Left hindlimb (tissue), 1 donor: ENCODE measurements around the gene GMPS.
"Not testable (repeated sequence)": the region's sequence is repeated elsewhere in the genome, so short reads cannot be mapped to it uniquely, and the experiment has no call there.

Source experiments
- DNase-seq: peaks from one replicate; pipeline ENCODE4 v3.0.0-alpha.2; 2018

GMPS gene

DNA sequence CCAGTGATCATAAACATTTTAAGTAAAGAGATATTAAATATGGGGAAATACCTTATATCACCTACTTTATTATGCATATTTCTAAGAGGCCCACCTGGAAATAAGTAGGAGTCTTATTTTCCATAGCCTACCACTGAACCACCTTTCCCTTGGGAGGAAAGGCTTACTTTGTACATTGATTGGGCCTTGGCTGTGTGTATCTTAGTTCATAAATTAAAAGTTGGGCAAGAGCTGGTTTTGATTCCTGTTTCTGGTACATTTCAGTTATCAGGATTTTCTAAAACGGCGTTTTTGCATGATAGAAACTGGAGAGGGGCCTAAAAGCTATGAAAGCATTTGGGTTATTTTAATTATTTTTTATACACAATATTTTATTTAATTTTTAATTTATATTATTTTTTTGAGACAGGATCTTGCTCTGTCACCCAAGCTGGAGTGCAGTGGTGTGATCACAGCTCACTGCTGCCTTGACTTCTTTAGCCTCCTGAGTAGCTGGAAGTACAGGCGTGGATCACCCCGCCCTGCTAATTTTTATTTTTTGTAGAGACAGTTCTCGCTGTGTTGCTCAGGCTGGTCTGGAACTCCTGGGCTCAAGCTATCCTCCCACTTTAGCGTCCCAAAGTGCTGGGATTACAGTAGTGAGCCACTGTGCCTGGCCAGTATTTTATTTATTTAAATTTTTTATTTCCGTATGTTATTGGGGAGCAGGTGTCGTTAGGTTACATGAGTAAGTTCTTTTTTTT is 2.6 kb downstream of the GMPS start:
- DNase-seq = no peak

DNA sequence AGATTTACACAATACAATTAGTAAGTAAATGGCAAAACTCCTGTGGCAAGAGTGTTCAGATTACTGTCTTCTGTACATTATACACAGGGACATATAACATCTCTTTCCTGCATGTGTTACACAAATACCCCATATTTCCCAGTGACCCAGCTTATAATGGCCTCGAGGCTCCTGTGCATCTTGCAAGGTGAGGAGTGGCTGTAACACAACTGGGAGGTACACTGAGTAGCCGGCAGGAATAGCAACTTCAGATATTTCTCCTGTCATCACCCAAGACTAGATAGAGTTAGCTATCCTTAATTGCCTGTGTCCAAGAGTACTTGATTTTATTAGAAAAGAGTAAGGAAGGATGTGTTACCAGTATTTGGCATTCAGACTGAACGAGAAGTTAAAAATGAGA is 5.6 kb downstream of the GMPS start:
- no peak for DNase-seq

- DNase-seq = no peak
Observed at GRCh38 chr3:155876503-155876902, 6.1 kb downstream of the GMPS start.

- no peak for DNase-seq
Observed at GRCh38 chr3:155880286-155880685, 9.8 kb downstream of the GMPS start.

DNA sequence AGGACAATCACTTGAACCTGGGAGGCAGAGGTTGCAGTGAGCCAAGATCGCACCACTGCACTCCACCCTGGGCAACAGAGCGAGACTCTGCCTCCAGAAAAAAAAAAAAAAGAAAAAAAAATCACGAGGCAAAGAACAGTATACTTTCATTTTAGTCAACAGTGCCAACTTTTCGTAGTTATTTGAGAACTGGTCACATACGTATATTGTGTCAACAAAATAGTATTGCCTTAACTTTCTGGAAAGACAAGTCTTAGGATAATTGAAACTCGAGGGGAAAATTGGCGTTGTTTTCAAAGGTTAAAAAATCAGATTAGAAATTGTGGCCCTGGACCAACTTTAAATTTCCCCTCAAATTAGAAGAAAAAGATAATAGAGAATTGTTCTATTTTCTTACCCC is 13.8 kb downstream of the GMPS start:
- no peak for DNase-seq

- DNase-seq = no peak
Observed at GRCh38 chr3:155885292-155885691, 14.8 kb downstream of the GMPS start.

DNA sequence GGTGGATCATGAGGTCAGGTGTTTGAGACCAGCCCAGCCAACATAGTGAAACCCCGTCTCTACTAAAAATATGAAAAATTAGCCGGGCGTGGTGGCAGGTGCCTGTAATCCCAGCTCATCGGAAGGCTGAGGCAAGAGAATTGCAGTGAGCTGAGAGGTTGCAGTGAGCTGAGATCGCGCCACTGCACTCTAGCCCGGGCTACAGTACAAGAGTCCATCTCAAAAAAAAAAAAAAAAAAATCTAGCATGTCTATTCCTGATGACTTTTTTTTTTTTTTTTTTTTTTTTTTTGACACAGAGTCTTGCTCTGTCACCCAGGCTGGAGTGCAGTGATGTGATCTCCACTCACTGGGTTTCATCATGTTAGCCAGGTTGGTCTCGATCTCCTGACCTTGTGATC is 15.9 kb downstream of the GMPS start:
- not testable (repeated sequence) for DNase-seq

DNA sequence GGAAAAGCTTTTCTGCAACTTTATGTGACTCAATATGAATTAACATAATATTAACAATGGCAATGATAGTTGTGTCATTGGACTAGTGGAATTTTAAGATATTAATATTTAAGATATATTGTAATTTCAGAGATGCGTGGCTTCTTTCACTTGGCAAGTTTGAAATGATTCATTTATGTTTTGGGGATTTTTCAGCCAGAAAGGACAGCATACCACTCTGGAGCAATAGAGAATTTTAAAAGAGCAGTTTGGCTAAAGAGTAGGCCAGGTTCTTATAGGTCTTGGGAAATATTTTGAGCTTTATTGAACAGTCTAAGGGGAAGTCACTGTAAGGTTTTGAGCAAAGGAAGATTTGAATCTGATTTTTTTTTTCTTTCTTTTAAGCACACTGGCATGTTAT is 16.5 kb downstream of the GMPS start:
- no peak for DNase-seq

- DNase-seq = no peak
Observed at GRCh38 chr3:155889212-155889611, 18.8 kb downstream of the GMPS start.

DNA sequence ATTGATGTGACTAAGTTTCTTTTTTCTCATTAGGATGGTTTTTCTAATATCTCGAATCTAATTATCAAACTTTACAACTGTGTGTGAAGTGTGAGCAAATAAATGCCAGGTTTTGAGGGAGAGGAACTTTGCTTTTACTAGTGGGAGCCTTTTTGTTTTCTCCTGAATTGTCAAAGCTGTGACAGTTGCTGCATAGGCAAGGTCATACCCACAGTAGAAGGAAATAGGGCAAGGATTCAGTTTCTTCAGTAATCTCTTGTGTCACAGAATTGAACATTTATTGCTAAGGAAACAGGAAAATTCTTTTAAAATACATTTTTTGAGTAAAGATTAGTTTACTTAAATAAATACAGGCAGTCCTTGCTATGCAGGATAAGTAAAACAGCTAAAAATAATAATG is 19.5 kb downstream of the GMPS start:
- no peak for DNase-seq

GRCh38 chr3:155890671-155891190 is 20.3 kb downstream of the GMPS start:
- DNase-seq = no peak

GRCh38 chr3:155891321-155891720 is 20.9 kb downstream of the GMPS start:
- no peak for DNase-seq

- DNase-seq = no peak
Observed at GRCh38 chr3:155895379-155895900, 25.0 kb downstream of the GMPS start.

DNA sequence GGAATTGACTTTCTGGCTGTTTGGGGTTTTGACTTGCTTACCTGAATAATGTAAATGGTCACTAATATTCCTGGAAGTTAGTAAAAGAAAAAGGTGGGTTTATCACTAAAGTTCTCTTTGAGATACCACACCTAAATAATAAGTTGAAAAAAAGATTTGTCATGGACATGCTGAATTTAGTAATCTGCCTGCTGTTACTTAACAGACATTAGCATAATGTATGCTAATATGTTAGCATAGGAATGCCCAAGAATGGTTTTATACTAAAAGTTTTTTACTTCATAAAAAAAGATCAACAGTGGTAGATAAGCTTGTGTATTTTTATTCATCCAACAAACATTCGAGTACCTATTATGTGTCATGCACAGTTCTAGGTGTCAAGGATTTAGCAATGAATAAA is 36.5 kb downstream of the GMPS start:
- DNase-seq = no peak

DNA sequence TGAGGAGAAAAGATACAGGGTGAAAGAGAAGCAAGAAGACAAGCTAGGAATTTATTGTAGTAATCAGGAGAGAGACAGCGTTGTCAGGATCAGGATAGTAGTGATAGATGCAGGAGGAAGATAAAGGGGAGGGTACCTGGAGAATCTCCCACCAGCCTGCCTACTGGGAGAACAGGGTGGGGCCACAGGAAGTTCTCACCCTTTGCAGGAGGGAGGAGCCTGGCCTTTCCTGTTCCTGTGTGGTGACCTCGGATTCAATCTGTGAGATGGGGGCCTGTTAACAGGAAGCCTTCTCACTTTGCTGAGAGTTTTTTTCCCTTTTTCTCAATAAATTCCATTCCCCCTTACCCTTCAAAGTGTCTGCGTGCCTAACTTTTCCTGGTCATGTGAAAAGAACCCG is 37.6 kb downstream of the GMPS start:
- DNase-seq = no peak

GRCh38 chr3:155908605-155909004 is 38.2 kb downstream of the GMPS start:
- no peak for DNase-seq

- DNase-seq = no peak
Observed at GRCh38 chr3:155912090-155912489, 41.6 kb downstream of the GMPS start.

- DNase-seq = no peak
Observed at GRCh38 chr3:155912579-155913190, 42.2 kb downstream of the GMPS start.

DNA sequence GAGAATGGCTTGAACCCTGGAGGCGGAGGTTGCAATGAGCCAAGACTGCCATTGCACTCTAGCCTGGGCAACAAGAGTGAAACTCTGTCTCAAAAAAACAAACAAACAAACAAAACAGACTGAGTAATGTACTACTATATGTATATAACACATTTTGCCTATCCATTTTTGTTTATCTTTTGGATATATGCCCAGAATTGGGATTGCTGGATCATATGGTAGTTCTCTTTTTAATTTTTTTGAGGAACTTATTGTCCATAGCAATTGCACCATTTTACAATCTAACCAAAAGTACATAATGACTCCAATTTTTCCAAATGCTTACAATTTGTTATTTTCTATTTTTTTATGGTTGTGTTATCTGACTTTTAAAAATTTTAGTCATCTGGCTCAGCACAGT is 47.3 kb downstream of the GMPS start:
- no peak for DNase-seq

- DNase-seq = no peak
Observed at GRCh38 chr3:155919728-155920127, 49.3 kb downstream of the GMPS start.

- DNase-seq = no peak
Observed at GRCh38 chr3:155921486-155921885, 51.0 kb downstream of the GMPS start.

DNA sequence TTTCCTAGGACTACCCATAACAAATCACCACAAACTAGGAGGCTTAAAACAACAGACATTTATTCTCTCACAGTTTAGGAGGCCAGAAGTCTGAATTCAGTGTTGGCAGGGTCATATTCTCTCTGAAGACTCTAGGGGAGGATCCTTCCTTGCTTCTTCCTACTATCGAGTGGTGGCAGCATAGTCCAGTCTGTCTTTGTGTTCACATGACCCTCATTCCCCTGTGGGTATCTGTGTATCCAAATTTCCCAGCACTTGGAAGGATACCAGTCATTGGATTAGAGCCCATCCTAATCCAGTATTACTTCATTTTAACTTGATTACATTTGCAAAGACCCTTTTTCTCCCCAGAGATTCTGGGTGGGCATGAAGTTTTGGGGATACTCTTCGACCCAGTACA is 63.8 kb downstream of the GMPS start:
- DNase-seq = no peak

- DNase-seq = no peak
Observed at GRCh38 chr3:155938409-155938808, 68.0 kb downstream of the GMPS start.

GRCh38 chr3:155941354-155941753 is 70.9 kb downstream of the GMPS start:
- DNase-seq = no peak
